GM18867 (cell line): ENCODE results near the gene ANKRD40.
"Not testable (repeated sequence)": the region's sequence is repeated elsewhere in the genome, so short reads cannot be mapped to it uniquely, and the experiment has no call there.

Source experiments
- ATAC-seq: cut with Tn5 transposase; IDR thresholded peaks from one replicate; pipeline ENCODE4 v1.9.1; 2021; ENCODE audit warnings: mild to moderate bottlenecking, moderate library complexity; ENCODE audit not compliant: unreplicated experiment

Gene ANKRD40

GRCh38 chr17:50715471-50715870 is 7.8 kb upstream of the ANKRD40 start:
- ATAC-seq, result no peak

- ATAC-seq, result no peak
Observed at GRCh38 chr17:50712641-50713040, 4.9 kb upstream of the ANKRD40 start.

- ATAC-seq, result no peak
Observed at GRCh38 chr17:50710650-50711049, 2.9 kb upstream of the ANKRD40 start.

GRCh38 chr17:50710025-50710424 is 2.3 kb upstream of the ANKRD40 start:
- no peak for ATAC-seq

- ATAC-seq, result not testable (repeated sequence)
Observed at GRCh38 chr17:50709053-50709452, 1.3 kb upstream of the ANKRD40 start.

- no peak for ATAC-seq
Observed at GRCh38 chr17:50708050-50709000, 611 bp upstream of the ANKRD40 start.

GRCh38 chr17:50703162-50703561 is 4.6 kb downstream of the ANKRD40 start:
- ATAC-seq, result no peak

- no peak for ATAC-seq
Observed at GRCh38 chr17:50699410-50699809, 8.3 kb downstream of the ANKRD40 start.

GRCh38 chr17:50697663-50698272 is 9.9 kb downstream of the ANKRD40 start:
- no peak for ATAC-seq

- ATAC-seq, result no peak
Observed at GRCh38 chr17:50697062-50697461, 10.7 kb downstream of the ANKRD40 start.

- no peak for ATAC-seq
Observed at GRCh38 chr17:50696365-50696879, 11.3 kb downstream of the ANKRD40 start.

- no peak for ATAC-seq
Observed at GRCh38 chr17:50693036-50693682, 14.6 kb downstream of the ANKRD40 start.

GRCh38 chr17:50692448-50693035 is 15.2 kb downstream of the ANKRD40 start:
- ATAC-seq, result no peak

GRCh38 chr17:50691550-50692447 is 15.9 kb downstream of the ANKRD40 start:
- no peak for ATAC-seq

- ATAC-seq, result no peak
Observed at GRCh38 chr17:50690887-50691549, 16.7 kb downstream of the ANKRD40 start.

GRCh38 chr17:50689956-50690886 is 17.5 kb downstream of the ANKRD40 start:
- no peak for ATAC-seq

- no peak for ATAC-seq
Observed at GRCh38 chr17:50689251-50689650, 18.5 kb downstream of the ANKRD40 start.

- no peak for ATAC-seq
Observed at GRCh38 chr17:50688245-50688644, 19.5 kb downstream of the ANKRD40 start.
